T-helper 2 cell (primary cell): ENCODE results near the gene ETS1.

Experiments
- DNase-seq, 5 experiments: peaks; one replicate each; pipeline versions ENCODE4 v3.0.0 to v3.0.0-alpha.2; 2012 to 2022

ETS1 gene

DNA sequence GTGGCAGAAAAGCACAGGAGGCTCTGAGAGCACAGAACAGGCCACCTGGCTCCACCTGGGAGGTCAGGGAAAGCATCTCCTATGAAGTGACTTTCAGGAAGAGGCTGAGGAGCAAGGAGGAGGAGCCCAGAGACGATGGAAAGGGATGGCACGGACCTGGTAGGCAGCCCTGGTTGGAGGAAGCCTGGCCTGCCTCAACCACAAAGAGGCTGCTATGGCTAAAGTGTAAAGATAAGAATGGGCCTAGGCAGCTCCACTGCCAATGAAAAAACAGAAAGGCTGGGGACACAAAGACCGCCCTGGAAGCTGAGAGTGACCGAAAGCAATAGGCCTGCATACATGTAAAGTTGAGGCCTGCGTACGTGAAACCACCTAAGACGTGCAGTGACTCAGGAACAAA, 31.2 kb upstream of the ETS1 start:
- DNase-seq, result no peak

GRCh38 chr11:128616161-128616560, 28.8 kb upstream of the ETS1 start:
- DNase-seq, result no peak

DNA sequence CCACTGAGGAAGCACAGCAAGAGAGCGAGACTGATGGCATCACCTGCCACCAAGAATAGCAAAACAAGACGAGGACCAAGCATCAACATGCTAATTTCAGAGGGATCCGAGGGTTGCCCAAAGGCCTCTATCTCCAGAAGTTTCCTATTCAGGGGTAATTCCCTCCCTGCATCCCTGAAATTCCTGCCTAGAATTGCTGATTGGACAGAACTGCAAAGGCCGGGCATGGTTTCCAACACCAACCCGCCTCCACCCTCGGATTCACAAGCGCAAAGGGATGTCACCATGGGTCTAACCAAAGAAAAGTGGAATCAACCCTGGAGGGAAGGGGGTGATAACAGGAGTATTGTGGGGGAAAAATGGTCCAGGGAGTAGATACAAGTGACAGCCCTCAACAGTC, 28.3 kb upstream of the ETS1 start:
- DNase-seq, result no peak

DNA sequence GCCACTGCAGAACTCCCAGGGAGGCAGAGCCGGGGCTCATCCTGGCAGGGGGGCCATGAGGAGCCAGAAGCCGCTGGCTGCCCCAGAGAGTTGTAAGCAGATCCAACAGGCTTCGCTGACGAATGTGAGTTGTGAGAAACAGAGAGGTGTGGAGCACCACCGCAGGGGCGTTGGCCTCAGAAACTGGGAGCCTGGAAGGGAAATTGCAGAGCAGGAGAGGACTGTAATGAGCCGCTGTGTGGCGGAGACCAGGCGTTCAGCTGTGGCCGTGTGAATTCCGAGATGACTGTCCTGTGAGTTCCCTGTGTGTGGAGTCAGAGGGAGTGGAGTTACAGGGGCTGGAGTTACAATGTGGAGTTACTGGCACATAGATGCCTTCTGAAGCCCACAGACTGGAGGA, 27.7 kb upstream of the ETS1 start:
- no peak for DNase-seq

DNA sequence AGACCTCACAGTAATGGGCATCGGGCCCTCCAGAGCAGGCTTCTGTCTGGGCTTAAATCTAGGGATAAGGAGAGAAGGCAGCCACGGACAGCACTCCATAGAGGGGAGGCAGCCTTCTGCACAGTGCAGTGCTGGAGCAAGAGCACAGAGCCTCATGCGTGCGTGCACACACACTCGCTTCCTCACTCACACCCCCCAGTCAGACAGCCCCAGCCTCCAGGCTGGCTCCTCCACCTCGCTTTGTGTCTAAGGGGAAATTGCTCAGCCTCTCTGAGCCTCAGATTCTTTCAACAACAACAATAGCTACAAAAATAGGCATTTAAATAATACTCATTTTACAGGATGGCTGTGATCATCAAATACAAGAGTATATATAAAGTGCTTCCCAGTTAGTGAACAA, 26.7 kb upstream of the ETS1 start:
- DNase-seq, result no peak

DNA sequence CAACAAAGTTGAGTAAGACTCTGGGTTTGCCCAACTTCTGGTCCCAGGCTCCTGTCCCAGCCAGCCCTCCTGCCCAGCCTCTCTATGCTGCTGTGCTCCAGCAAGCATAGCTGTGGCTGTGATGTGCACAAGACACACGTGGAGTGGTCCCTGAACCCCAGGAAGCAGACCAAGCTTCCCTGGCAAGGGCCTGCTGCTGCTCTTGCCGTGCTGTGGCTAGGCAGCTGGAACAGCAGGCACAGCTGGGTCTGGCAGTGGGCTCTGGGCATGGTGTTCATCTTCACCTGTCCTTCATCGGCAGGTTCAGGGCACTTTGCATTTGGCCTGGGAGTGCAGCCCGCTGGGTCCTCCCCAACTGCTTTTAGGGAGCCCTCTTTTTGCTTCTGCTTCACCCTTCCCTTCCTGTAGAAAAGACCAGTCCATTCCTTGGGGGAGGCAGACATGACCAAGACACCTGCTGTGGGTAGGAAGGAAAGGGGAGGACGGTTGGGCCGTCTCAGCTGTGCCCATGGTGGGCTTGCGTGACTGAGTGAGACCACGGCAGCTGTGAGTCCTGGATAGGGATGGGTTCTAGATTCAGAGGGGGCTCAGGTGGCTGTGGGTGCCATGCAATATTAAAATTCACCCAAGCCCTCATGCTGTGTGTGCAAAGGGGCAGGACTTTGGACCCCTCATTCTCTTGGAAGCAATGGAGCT, 26.1 kb upstream of the ETS1 start:
- no peak for DNase-seq

GRCh38 chr11:128610721-128611617, 23.6 kb upstream of the ETS1 start:
- peak in 3 of 5 experiments; percentile 39 to 80 (median 64) for DNase-seq

DNA sequence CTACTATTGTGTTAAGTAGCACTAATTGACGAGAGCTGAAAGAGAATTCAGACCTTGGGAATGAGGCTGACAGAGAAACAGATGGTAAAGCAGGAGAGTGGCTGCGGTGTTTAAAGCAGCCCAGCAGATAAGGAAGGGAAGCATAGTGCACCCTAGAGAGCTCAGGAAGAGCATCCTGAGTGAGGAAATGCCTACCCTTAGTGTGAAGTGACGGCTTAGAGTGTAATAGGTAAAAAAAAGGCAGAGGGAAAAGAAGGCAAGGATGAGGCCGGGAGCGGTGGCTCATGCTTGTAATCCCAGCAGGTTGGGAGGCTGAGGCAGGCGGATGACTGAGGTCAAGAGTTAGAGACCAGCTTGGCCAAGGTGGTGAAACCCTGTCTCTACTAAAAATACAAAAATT, 22.4 kb upstream of the ETS1 start:
- no peak for DNase-seq

DNA sequence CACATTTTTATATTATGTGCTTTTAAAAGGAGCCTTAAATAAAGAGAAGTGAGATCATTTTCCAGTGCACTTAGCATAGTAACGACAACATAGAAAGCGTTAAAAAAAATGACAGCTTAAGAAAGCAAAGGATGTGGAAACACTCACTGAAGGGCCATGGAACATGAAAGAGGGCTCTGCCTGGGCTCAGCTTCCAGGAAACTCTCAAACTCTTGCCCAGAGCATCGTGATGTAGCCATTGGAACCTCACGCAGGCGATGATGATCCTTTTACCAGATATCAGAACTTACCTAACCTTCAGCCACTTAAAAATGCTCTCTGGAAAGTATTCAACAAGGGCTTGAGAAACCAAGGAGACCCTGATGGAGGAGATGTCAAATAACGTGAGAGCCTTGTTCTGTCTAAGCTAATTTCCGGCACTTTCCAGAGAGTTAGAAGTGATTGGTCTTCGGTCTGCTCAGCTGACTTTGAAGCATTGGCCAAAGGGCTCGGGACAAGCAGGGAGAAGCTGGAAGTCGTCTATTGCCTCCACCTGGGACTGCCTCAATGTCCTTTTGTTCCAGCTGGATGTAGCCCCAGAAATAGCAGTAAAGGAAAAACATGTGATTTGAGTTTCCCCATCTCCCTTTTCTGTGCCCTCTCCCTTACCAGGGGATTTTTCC, 21.5 kb upstream of the ETS1 start:
- no peak for DNase-seq

GRCh38 chr11:128607819-128608218, 20.5 kb upstream of the ETS1 start:
- DNase-seq, result no peak

GRCh38 chr11:128604723-128605122, 17.4 kb upstream of the ETS1 start:
- no peak for DNase-seq

- no peak for DNase-seq
Observed at GRCh38 chr11:128603752-128604414, 16.5 kb upstream of the ETS1 start.

- peak in 1 of 5 experiments; percentile 20 for DNase-seq
Observed at GRCh38 chr11:128603003-128603696, 15.8 kb upstream of the ETS1 start.

- peak in 1 of 5 experiments; percentile 48 for DNase-seq
Observed at GRCh38 chr11:128599729-128600128, 12.4 kb upstream of the ETS1 start.

GRCh38 chr11:128598506-128599150, 11.3 kb upstream of the ETS1 start:
- DNase-seq, result no peak

DNA sequence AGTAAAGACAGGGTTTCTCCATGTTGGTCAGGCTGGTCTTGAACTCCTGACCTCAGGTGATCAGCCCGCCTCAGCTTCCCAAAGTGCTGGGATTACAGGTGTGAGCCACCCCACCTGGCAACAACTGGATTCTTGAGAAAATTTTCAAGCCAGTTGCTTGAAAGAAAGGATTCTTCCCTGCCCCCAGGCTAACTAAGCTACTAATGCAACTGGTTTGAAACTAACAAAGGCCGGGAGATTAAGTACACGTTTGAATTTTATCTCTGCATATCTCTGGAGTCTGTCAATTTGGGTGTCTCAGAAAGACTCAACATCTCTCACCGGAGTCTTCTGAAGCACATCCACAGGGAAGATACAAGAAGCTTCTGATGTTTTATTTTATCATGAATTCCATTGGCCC, 10.7 kb upstream of the ETS1 start:
- no peak for DNase-seq

GRCh38 chr11:128597209-128597608, 9.9 kb upstream of the ETS1 start:
- no peak for DNase-seq

DNA sequence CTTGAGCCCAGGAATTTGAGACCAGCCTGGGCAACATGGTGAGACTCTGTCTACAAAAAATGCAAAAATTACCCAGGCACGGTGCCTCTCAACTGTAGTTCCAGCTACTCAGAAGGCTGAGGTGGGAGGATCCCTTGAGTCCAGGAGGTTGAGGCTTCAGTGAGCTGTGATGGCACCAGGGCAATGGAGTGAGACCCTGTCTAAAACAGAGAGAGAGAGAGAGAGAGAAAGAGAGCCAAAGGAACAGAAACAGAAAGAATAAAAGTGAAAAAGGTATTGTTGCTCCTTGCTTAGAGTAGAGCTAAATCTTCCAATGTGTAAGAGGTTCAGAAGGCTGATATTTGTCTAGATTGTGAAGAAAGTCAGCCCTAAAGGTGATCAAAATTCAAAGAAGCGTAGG, 8.9 kb upstream of the ETS1 start:
- DNase-seq, result no peak

DNA sequence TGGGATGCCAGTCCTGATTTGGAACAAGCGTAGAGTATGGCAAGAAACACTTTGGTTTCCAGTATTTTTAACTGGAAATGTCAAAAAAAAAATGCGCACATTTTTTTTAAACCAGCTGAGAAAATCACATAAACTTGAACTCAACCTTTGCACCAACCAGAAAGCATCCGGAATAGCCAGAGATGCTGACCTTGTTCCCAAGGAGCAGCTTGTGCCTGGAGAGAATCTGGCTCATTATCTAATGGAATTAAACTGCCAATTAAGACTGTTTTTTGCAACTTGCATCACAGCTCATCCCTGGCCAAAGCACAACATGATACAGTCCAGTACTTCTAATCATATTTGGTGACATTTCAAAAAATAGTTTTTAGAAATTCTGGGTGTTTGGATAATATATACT, 8.4 kb upstream of the ETS1 start:
- no peak for DNase-seq

DNA sequence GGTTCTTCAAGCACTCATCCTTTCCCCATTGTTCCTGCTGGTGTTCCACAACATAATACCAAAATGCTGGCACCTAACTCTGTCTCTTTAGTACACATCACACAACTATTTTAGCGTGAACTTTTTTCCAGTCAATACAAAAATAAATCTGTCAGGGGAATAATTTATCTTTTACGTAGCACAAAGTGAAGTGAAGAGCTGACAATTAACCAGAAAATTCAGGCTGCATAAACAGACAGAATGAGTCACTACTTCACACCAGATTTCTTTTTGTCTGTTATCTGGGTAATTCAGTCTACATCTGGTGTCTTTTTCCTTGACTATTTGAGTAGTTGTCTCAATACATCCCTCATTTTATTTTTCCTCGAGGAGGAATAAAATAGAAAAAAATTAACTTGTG, 7.9 kb upstream of the ETS1 start:
- DNase-seq, result no peak

DNA sequence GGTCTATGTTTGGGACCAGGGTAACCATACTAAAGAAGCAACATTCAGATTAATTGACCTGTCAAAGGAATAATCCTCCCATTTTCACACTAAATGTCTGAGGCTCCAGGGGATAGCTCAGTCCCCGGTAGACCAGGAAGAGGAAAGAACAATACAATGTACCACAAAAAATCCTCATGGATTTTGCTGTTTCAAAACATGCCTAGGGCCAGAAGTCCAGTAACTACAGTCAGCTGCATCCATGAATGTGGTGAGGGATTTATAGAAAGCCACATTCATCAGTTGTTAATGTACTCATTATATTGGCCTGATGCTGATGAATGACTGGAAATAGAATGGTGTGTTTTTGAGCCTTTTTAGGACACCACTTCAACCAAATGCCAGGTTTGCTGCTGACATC, 6.9 kb upstream of the ETS1 start:
- no peak for DNase-seq

- DNase-seq, result no peak
Observed at GRCh38 chr11:128593281-128593680, 5.9 kb upstream of the ETS1 start.
